K562 (cell line): ENCODE data around the gene PCBP3. TPM values are rescaled to one million over a fixed set of nuclear protein-coding genes. Genes with fewer than 3 reads are reported as not detected.
"Not testable (repeated sequence)": the region's sequence is repeated elsewhere in the genome, so short reads cannot be mapped to it uniquely, and the experiment has no call there.

Experiments
- ATAC-seq: fragments of 200-7000 bp; cut with Tn5 transposase; 3 replicates; pipeline ENCODE4 v1.9.1; 2020; ENCODE audit warnings: moderate library complexity
- BruUV-seq: library from RNA; stranded (reverse); fragments of 400-500 nt; replicated peaks from 2 replicates; lab custom pipeline; 2021; lab: Mats Ljungman, UMichigan
- CTCF ChIA-PET: fragments of 300-600 bp; formaldehyde crosslinking; extraction: SDS; loops from one replicate; lab custom pipeline; 2021; ENCODE audit warnings: low intra/inter-chr PET ratio; lab: Yijun Ruan, JAX
- POLR2A ChIA-PET: fragments of 300-600, 350-650 bp; sonication (Branson Sonifier 250); formaldehyde crosslinking; extraction: SDS; loops from one replicate; lab custom pipeline; 2021; ENCODE audit warnings: antibody characterized with exemption, inconsistent platforms; lab: Yijun Ruan, JAX
- DNase-seq, 4 experiments: peaks; one replicate each; pipeline versions ENCODE4 v3.0.0 to v3.0.0-alpha.2; 2011 to 2018; ENCODE audit warnings: low spot score in 3 of 4, mixed read lengths in 3 of 4; ENCODE audit errors: extremely low read depth in 1 of 4
- FAIRE-seq: peaks from 2 replicates; lab custom pipeline; 2011; peaks lifted over from hg19 to GRCh38; lab: Jason Lieb, UNC
- H2AFZ ChIP-seq: 2 replicates; pipeline ENCODE4 v1.6.0; 2011; ENCODE audit warnings: low read depth, low read length, control low read depth, inconsistent platforms
- H3K27ac ChIP-seq: fragments of 200-600 bp; 3 replicates; pipeline ENCODE4 v1.8.0; 2011; ENCODE audit warnings: low read depth, mild to moderate bottlenecking, control low read depth, inconsistent platforms, low read length, moderate library complexity, mixed read lengths; ENCODE audit errors: extremely low read depth
- H3K27me3 ChIP-seq, 2 experiments: fragments of 300-600 bp in 1 of 2; 2 replicates in 1 of 2; 3 replicates in 1 of 2; pipeline versions ENCODE4 v1.6.0 to v1.8.0; 2011; ENCODE audit warnings: inconsistent platforms in 2 of 2, low read length in 2 of 2, mild to moderate bottlenecking in 1 of 2, mixed read lengths in 1 of 2, moderate library complexity in 1 of 2; ENCODE audit not compliant: control insufficient read depth in 2 of 2, insufficient read depth in 2 of 2
- H3K36me3 ChIP-seq: fragments of 300-600 bp; 3 replicates; pipeline ENCODE4 v1.8.0; 2011; ENCODE audit warnings: mild to moderate bottlenecking, low read length, inconsistent platforms; ENCODE audit not compliant: control insufficient read depth, insufficient read depth
- H3K4me1 ChIP-seq, 2 experiments: fragments of 200-600 bp in 1 of 2; replicated peaks in 1 of 2; 2 replicates in 1 of 2; 3 replicates in 1 of 2; pipeline versions ENCODE4 v1.5.1 to v1.8.0; 2011; ENCODE audit warnings: inconsistent platforms in 2 of 2, low read length in 2 of 2, mild to moderate bottlenecking in 1 of 2, mixed read lengths in 1 of 2, moderate library complexity in 1 of 2; ENCODE audit not compliant: control insufficient read depth in 2 of 2, insufficient read depth in 2 of 2
- H3K4me2 ChIP-seq: 2 replicates; pipeline ENCODE4 v1.6.1; 2011; ENCODE audit warnings: low read length, control low read depth, inconsistent platforms, mixed read lengths; ENCODE audit not compliant: insufficient read depth
- H3K4me3 ChIP-seq: fragments of 200-600 bp; sonication (generic), shearing (Covaris generic); 2 replicates; pipeline ENCODE4 v1.5.1; 2016; ENCODE audit warnings: control low read depth, inconsistent platforms
- H3K79me2 ChIP-seq: fragments of 200-600 bp; 3 replicates; pipeline ENCODE4 v1.8.0; 2011; ENCODE audit warnings: low read length, inconsistent platforms; ENCODE audit not compliant: control insufficient read depth, insufficient read depth
- H3K9ac ChIP-seq, 2 experiments: 2 replicates each; pipeline versions ENCODE4 v1.6.0 to v1.6.1; 2011; ENCODE audit warnings: low read depth in 2 of 2, low read length in 2 of 2, control low read depth in 1 of 2, inconsistent platforms in 1 of 2, mild to moderate bottlenecking in 1 of 2, mixed read lengths in 1 of 2; ENCODE audit not compliant: insufficient read depth in 1 of 2
- H3K9me1 ChIP-seq: one replicate; pipeline ENCODE4 v1.6.0; 2011; ENCODE audit warnings: inconsistent platforms, mild to moderate bottlenecking, low read length, moderate library complexity; ENCODE audit not compliant: control insufficient read depth, insufficient read depth
- H3K9me3 ChIP-seq: replicated peaks from 2 replicates; pipeline ENCODE4 v1.5.1; 2011; ENCODE audit warnings: low read depth, low read length, inconsistent platforms; ENCODE audit not compliant: control insufficient read depth, insufficient read depth
- H4K20me1 ChIP-seq: replicated peaks from 2 replicates; pipeline ENCODE4 v1.6.1; 2011; ENCODE audit warnings: low read length, inconsistent platforms, mixed read lengths; ENCODE audit not compliant: control insufficient read depth, insufficient read depth
- ATF2 ChIP-seq: sonication (generic); formaldehyde crosslinking; IDR thresholded peaks from 2 replicates; pipeline ENCODE4 v1.8.1; 2022; ENCODE audit warnings: missing genetic modification reagents
- CC2D1A ChIP-seq: fragments of 450-650 bp; IDR thresholded peaks from 2 replicates; pipeline ENCODE4 v1.6.1; 2017; ENCODE audit warnings: mild to moderate bottlenecking
- GMEB1 ChIP-seq: fragments of 250-450 bp; sonication (Bioruptor Pico); IDR thresholded peaks from 2 replicates; pipeline ENCODE4 v1.4.0; 2020; ENCODE audit warnings: mild to moderate bottlenecking
- GTF2B ChIP-seq: IDR thresholded peaks from 2 replicates; pipeline ENCODE4 v1.6.1; 2011; ENCODE audit not compliant: insufficient read length; ENCODE audit errors: extremely low read depth
- WGBS: fragments of 100-300 bp; shearing (Covaris generic); methylation state at CpG from one replicate; pipeline ENCODE4 v1.1.6; 2016; ENCODE audit warnings: low coverage, mixed read lengths; ENCODE audit not compliant: insufficient coverage; ENCODE audit errors: missing lambda C conversion rate; 5-methylcytosine and 5-hydroxymethylcytosine counted together
- in situ Hi-C: fragments of 300-500 bp; cut with MboI; formaldehyde crosslinking; loops from 4 replicates; pipeline ENCODE4 v1.15.0; 2018; ENCODE audit warnings: inconsistent platforms, mixed read lengths
- intact Hi-C: fragments of 100-400 bp; cut with micrococcal nuclease; formaldehyde crosslinking; loops from 2 replicates; pipeline ENCODE4 v1.14.2; 2022
- polyA plus RNA-seq, 8 experiments: library from polyadenylated mRNA; depleted of rRNA in 4 of 8; stranded (reverse) in 5 of 8; unstranded in 3 of 8; fragments of >200 nt; fragmentation: Nextera tagmentation in 2 of 8; fragmentation: Illumina TruSeq in 1 of 8; extraction: Ambion mirVana in 2 of 8; extraction: Trizol in 1 of 8; gene quantifications; 2 replicates each; pipeline versions ENCODE4 v1.2.1 to v1.2.3, GENCODE V29; 2011 to 2014; ENCODE audit warnings: inconsistent platforms in 1 of 8, missing spikeins in 1 of 8
- total RNA-seq, 7 experiments: library from RNA; depleted of rRNA in 6 of 7; stranded (reverse); fragments of >200 nt in 6 of 7; fragmentation: Illumina TruSeq in 2 of 7; extraction: Trizol in 2 of 7; gene quantifications; 2 replicates each; pipeline versions ENCODE4 v1.2.1 to v1.2.3, GENCODE V29; 2011 to 2021; ENCODE audit warnings: low replicate concordance in 1 of 7

Gene PCBP3
- total and polyA plus RNA-seq, 9 of the 15 experiments (the other 6 are each of a cell fraction or from before 2014, with no cell fraction given) = 0.18 TPM; not detected in 8

- H3K79me2 ChIP-seq = no peaks in the 10 kb centered on the region
- no peaks in the 10 kb centered on the region; the same call in 1 of the 2 replicates for H3K9me3 ChIP-seq
- H4K20me1 ChIP-seq = no peaks in the 10 kb centered on the region
- no peak overlapping the region for H3K9ac ChIP-seq
- H3K4me1 ChIP-seq = no peaks in the 10 kb centered on the region
- no peak for FAIRE-seq
- in situ Hi-C loops (no loop called here), intact Hi-C loops (no loop called here)
- CTCF ChIA-PET = no interaction called here
- no peak overlapping the region for H3K4me3 ChIP-seq
- no peak overlapping the region for H3K27ac ChIP-seq
- no peak for TF ChIP-seq GMEB1
- no peak for TF ChIP-seq GTF2B
- TF ChIP-seq ATF2 (CRISPR knock-in tag) = no peak
- no peak for TF ChIP-seq CC2D1A
- TF ChIP-seq, all 486 proteins: peak for 0
- no peaks in the 10 kb centered on the region for H3K36me3 ChIP-seq
- DNase-seq = no peak
- H3K27me3 ChIP-seq = peaks cover 2 to 11% of the 10 kb centered on the region in 2 experiments; a peak in 3 of 5 replicates
- H3K4me2 ChIP-seq = no peak overlapping the region
- H2AFZ ChIP-seq = no peak overlapping the region
- no peak for ATAC-seq
- WGBS = 1% methylated on average over 11 of the region's 11 CpGs
- POLR2A ChIA-PET = interaction anchor here (0.6 kb wide), 1 partner anchor 8 kb away, joined by 3 read pairs; no protein-coding TSS in a partner anchor
- BruUV-seq = no TSS peak
- H3K9me1 ChIP-seq = no peaks in the 10 kb centered on the region
Observed at GRCh38 chr21:45959779-45960390, 316.4 kb downstream of the PCBP3 start.

- CTCF ChIA-PET, H3K9me3 ChIP-seq, H4K20me1 ChIP-seq, ATAC-seq, H3K79me2 ChIP-seq, H3K9ac ChIP-seq, intact Hi-C loops, H3K4me1 ChIP-seq, DNase-seq, H3K4me2 ChIP-seq, H3K9me1 ChIP-seq, in situ Hi-C loops, H3K27ac ChIP-seq, FAIRE-seq, H3K36me3 ChIP-seq, H2AFZ ChIP-seq, BruUV-seq, H3K4me3 ChIP-seq: not testable (repeated sequence)
- H3K27me3 ChIP-seq = peaks cover 0 to 11% of the 10 kb centered on the region in 2 experiments; a peak in 2 of 5 replicates
- POLR2A ChIA-PET = interaction anchor here (0.6 kb wide), 1 partner anchor 715 kb away, joined by 3 read pairs; no protein-coding TSS in a partner anchor
- WGBS = 0% methylated on average over 2 of the region's 2 CpGs
Observed at GRCh38 chr21:45961408-45961807, 317.9 kb downstream of the PCBP3 start.
